RKO (cell line): ENCODE data around the gene NEUROD2.

ENCODE experiments used
- DNase-seq: peaks from one replicate; pipeline ENCODE4 v3.0.0-alpha.2; 2016; ENCODE audit warnings: low spot score

Gene NEUROD2

GRCh38 chr17:39580082-39580468, 27.6 kb downstream of the NEUROD2 start:
- no peak for DNase-seq

- DNase-seq, result no peak
These were observed 28.2 kb downstream of the NEUROD2 start for GRCh38 chr17:39579318-39580081.

- DNase-seq, result no peak
These were observed 29.4 kb downstream of the NEUROD2 start for GRCh38 chr17:39578272-39578671.

- DNase-seq, result peak; percentile 16
These were observed 31.5 kb downstream of the NEUROD2 start for GRCh38 chr17:39576187-39576586.

- DNase-seq, result peak; percentile 61
These were observed 34.0 kb downstream of the NEUROD2 start for GRCh38 chr17:39573447-39574298.

- no peak for DNase-seq
These were observed 35.6 kb downstream of the NEUROD2 start for GRCh38 chr17:39572121-39572520.

GRCh38 chr17:39569126-39569525, 38.6 kb downstream of the NEUROD2 start:
- DNase-seq, result no peak

- no peak for DNase-seq
These were observed 39.0 kb downstream of the NEUROD2 start for GRCh38 chr17:39568702-39569101.

- DNase-seq, result no peak
These were observed 41.4 kb downstream of the NEUROD2 start for GRCh38 chr17:39566094-39566850.

GRCh38 chr17:39564211-39564848, 43.4 kb downstream of the NEUROD2 start:
- no peak for DNase-seq

GRCh38 chr17:39563476-39563875, 44.2 kb downstream of the NEUROD2 start:
- DNase-seq, result no peak

- DNase-seq, result no peak
These were observed 44.7 kb downstream of the NEUROD2 start for GRCh38 chr17:39562976-39563375.

GRCh38 chr17:39562395-39562794, 45.3 kb downstream of the NEUROD2 start:
- DNase-seq, result no peak

GRCh38 chr17:39556423-39556822, 51.3 kb downstream of the NEUROD2 start:
- no peak for DNase-seq

GRCh38 chr17:39555368-39555767, 52.4 kb downstream of the NEUROD2 start:
- no peak for DNase-seq
